SK-N-SH treated with all-trans-retinoic acid at 6 μM for 48 hours (cell line): Measurements from ENCODE around the gene CCDC106.

Experiments used
- SNAI2 ChIP-seq: fragments of 250-450 bp; sonication (Bioruptor Pico); IDR thresholded peaks from 2 replicates; pipeline ENCODE4 v1.5.0; 2020; ENCODE audit warnings: mild to moderate bottlenecking, moderate library complexity
- TCF4 ChIP-seq: fragments of 250-450 bp; sonication (Bioruptor Pico); IDR thresholded peaks from 2 replicates; pipeline ENCODE4 v1.8.0; 2021; ENCODE audit warnings: mild to moderate bottlenecking, moderate library complexity, borderline replicate concordance
- TOX ChIP-seq: fragments of 250-450 bp; sonication (Bioruptor Pico); IDR thresholded peaks from 2 replicates; pipeline ENCODE4 v1.8.0; 2021; ENCODE audit warnings: mild to moderate bottlenecking, moderate library complexity, borderline replicate concordance
- ZNF565 ChIP-seq: fragments of 450-650 bp; formaldehyde crosslinking; conservative IDR thresholded peaks from 2 replicates; pipeline ENCODE4 v1.5.0; 2020; ENCODE audit warnings: low read depth, mild to moderate bottlenecking, moderate library complexity
- TF ChIP-seq, protein P1 (sequence below): fragments of 250-450 bp; sonication (Bioruptor Pico); IDR thresholded peaks from 2 replicates; pipeline ENCODE4 v1.5.1; 2020; ENCODE audit warnings: low read depth, mild to moderate bottlenecking, moderate library complexity

DNA sequence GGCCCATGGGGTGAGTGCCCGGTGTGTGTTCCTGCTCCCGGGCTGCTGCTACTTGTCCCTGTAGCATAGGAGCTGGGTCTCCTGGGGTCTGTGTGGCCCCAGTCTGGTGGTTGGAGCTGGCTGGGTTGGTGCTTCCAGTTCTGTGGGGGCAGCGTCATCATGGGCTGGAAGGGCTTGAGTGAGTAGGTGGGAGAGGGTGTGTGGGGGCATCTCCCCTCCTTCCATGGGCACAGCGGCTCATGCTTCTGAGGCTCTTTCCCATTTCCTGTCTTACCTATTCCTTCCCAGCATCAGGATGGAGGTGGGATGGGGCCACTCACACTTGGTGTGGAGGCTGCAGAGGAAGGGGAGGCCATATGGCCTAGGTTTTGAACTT lies 19.0 kb downstream of the CCDC106 start:
- TF ChIP-seq TOX (CRISPR knock-in tag) (no peak), SNAI2 (no peak), TCF4 (CRISPR knock-in tag) (no peak), ZNF565 (no peak)
- TF ChIP-seq, protein P1, sequence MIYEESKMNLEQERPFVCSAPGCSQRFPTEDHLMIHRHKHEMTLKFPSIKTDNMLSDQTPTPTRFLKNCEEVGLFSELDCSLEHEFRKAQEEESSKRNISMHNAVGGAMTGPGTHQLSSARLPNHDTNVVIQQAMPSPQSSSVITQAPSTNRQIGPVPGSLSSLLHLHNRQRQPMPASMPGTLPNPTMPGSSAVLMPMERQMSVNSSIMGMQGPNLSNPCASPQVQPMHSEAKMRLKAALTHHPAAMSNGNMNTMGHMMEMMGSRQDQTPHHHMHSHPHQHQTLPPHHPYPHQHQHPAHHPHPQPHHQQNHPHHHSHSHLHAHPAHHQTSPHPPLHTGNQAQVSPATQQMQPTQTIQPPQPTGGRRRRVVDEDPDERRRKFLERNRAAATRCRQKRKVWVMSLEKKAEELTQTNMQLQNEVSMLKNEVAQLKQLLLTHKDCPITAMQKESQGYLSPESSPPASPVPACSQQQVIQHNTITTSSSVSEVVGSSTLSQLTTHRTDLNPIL (CRISPR knock-in tag) = no peak
